GM19463 (cell line): ENCODE results near the gene BAZ1B.
"Not testable (repeated sequence)": the region's sequence is repeated elsewhere in the genome, so short reads cannot be mapped to it uniquely, and the experiment has no call there.

Experiments used
- ATAC-seq: cut with Tn5 transposase; IDR thresholded peaks from one replicate; pipeline ENCODE4 v1.9.1; 2021; ENCODE audit warnings: mild to moderate bottlenecking, moderate library complexity; ENCODE audit not compliant: unreplicated experiment

The BAZ1B gene

GRCh38 chr7:73447121-73447733, 74.9 kb downstream of the BAZ1B start:
- no peak for ATAC-seq

GRCh38 chr7:73446682-73447081, 75.4 kb downstream of the BAZ1B start:
- ATAC-seq, result no peak

- ATAC-seq, result no peak
Measured at GRCh38 chr7:73443548-73444255, 78.4 kb downstream of the BAZ1B start.

- ATAC-seq, result no peak
Measured at GRCh38 chr7:73442903-73443500, 79.1 kb downstream of the BAZ1B start.

GRCh38 chr7:73442222-73442902, 79.7 kb downstream of the BAZ1B start:
- no peak for ATAC-seq

- no peak for ATAC-seq
Measured at GRCh38 chr7:73439410-73439704, 82.7 kb downstream of the BAZ1B start.

- no peak for ATAC-seq
Measured at GRCh38 chr7:73438547-73439409, 83.3 kb downstream of the BAZ1B start.

- no peak for ATAC-seq
Measured at GRCh38 chr7:73437621-73438416, 84.3 kb downstream of the BAZ1B start.

GRCh38 chr7:73437091-73437490, 85.0 kb downstream of the BAZ1B start:
- ATAC-seq, result no peak

GRCh38 chr7:73436031-73436929, 85.8 kb downstream of the BAZ1B start:
- ATAC-seq, result no peak

GRCh38 chr7:73435471-73436009, 86.6 kb downstream of the BAZ1B start:
- no peak for ATAC-seq

GRCh38 chr7:73434701-73435069, 87.4 kb downstream of the BAZ1B start:
- no peak for ATAC-seq

- ATAC-seq, result peak; percentile 17
Measured at GRCh38 chr7:73433924-73434700, 88.0 kb downstream of the BAZ1B start.

- ATAC-seq, result no peak
Measured at GRCh38 chr7:73432676-73433075, 89.4 kb downstream of the BAZ1B start.

- no peak for ATAC-seq
Measured at GRCh38 chr7:73431041-73431835, 90.9 kb downstream of the BAZ1B start.

- not testable (repeated sequence) for ATAC-seq
Measured at GRCh38 chr7:73430540-73430939, 91.6 kb downstream of the BAZ1B start.
